22Rv1 (cell line): ENCODE results near the gene OR10J1.

Experiments used
- H3K27ac ChIP-seq: fragments of 450-650 bp; 2 replicates; pipeline ENCODE4 v1.5.1; 2017
- CTCF ChIP-seq: fragments of 450-650 bp; IDR thresholded peaks from 2 replicates; pipeline ENCODE4 v1.5.1; 2017; ENCODE audit warnings: mild to moderate bottlenecking
- ZFX ChIP-seq: fragments of 450-650 bp; IDR thresholded peaks from 2 replicates; pipeline ENCODE4 v1.6.1; 2017; ENCODE audit warnings: antibody characterized with exemption, borderline replicate concordance

The OR10J1 gene

DNA sequence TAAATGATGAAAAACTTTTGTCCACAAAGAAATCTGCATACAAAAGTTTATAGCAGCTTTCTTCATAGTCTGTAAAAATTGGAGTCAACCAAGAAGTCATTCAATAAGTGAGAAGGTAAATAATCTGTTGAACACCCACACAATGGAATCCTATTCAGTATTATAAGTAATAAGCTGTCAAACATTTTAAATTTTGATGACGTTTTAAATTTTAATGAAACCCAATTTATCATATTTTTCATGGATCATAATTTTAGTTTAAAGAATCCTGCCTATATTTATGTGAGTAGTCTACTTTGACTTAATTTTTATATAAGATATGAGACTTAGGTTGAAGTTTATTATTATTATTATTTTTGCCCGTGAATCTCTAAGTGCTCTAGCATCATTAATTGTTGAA lies 20.0 kb downstream of the OR10J1 start:
- no peak for TF ChIP-seq ZFX
- TF ChIP-seq CTCF = no peak
- H3K27ac ChIP-seq = no peak overlapping the region

GRCh38 chr1:159465191-159465603 lies 25.7 kb downstream of the OR10J1 start:
- TF ChIP-seq CTCF = no peak
- no peak for TF ChIP-seq ZFX
- H3K27ac ChIP-seq = no peak overlapping the region

DNA sequence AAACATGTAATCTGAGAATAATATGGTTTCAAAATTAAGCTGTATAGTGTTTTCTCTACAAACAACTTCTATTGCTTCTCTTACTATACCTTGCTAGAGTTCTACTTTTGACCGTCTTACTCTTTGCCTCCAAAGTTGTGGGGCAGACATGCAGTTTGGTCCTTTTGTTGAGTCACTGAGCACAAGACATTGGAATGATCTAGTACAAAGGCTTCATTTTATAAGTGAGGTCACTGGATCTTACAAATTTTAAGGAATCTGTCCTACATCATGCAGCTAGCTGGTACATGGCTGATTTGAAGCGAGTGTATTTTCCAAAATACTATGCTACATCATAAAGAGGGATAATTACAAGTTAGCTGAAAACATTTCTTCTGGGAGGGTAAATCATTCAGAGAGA lies 28.8 kb downstream of the OR10J1 start:
- no peak overlapping the region for H3K27ac ChIP-seq
- TF ChIP-seq CTCF (no peak), ZFX (no peak)

DNA sequence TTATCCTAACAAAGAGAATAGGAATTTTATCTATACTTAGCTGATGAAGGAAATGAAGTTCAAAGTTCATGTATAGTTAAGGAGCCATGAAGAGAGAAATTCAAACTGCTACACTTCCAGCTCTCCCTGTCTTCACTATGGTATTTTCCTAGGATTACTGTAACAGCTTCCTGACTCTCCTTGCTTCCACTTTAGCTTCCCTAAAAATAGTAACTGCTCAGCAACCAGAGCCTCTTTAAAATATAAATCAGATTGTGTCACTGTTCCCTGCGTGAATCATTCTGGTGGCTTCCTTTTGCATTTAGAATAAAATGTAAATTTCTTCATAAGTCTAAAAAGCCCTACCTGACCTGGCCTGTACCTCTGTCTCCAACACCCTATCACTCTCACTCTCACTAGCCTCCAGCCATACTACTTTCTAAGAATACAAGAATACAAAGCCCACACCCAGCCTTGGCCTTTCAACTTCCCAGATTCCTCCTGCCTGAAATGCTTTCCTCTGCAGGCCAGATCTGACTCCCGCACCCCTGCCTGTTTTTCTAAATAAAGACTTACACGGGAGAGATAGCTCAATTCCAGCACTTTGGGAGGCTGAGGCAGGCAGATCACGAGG lies 30.5 kb downstream of the OR10J1 start:
- H3K27ac ChIP-seq = no peak overlapping the region
- TF ChIP-seq ZFX (no peak), CTCF (no peak)

- H3K27ac ChIP-seq = no peak overlapping the region
- TF ChIP-seq ZFX = no peak
- TF ChIP-seq CTCF = no peak
These were observed 33.8 kb downstream of the OR10J1 start for GRCh38 chr1:159473335-159473734.

GRCh38 chr1:159474926-159475325 lies 35.4 kb downstream of the OR10J1 start:
- TF ChIP-seq ZFX = no peak
- no peak for TF ChIP-seq CTCF
- H3K27ac ChIP-seq = no peak overlapping the region

- TF ChIP-seq CTCF (no peak), ZFX (no peak)
- no peak overlapping the region for H3K27ac ChIP-seq
These were observed 44.0 kb downstream of the OR10J1 start for GRCh38 chr1:159483501-159483900.
